ENCODE measurements around the gene TNFAIP3. TPM values are rescaled to one million over a fixed set of nuclear protein-coding genes. Genes with fewer than 3 reads are reported as not detected.
A peak's percentile ranks its signal among the peaks of the same experiment; 100 is the strongest.

The TNFAIP3 gene
- total and polyA plus RNA-seq, 2 experiments from 2014 or later: 73.4 to 141 TPM

- H3K27me3 ChIP-seq: no peaks in the 10 kb centered on the region
- H3K27ac ChIP-seq: peak overlapping the region; percentile 78
- peaks cover 2% of the 10 kb centered on the region for H3K79me2 ChIP-seq
- no peaks in the 10 kb centered on the region for H3K9me2 ChIP-seq (replicated peaks; ENCODE audit: insufficient read depth)
- no peak overlapping the region for H3K4me3 ChIP-seq
- H4K20me1 ChIP-seq (ENCODE audit: insufficient read depth, poor library complexity, severe bottlenecking): no peaks in the 10 kb centered on the region
- H3K4me1 ChIP-seq (ENCODE audit: insufficient read depth): peaks cover 30% of the 10 kb centered on the region
- H3K4me2 ChIP-seq: peak overlapping the region; percentile 54
- H2AFZ ChIP-seq: no peak overlapping the region
- no peak for DNase-seq (ENCODE audit: low spot score)
- no peaks in the 10 kb centered on the region for H3K36me3 ChIP-seq (replicated peaks; ENCODE audit: insufficient read depth, low read depth)
- no peaks in the 10 kb centered on the region for H3K9me3 ChIP-seq (ENCODE audit: low read depth)
- TF ChIP-seq EZH2 (IDR thresholded peaks at IDR 0.05; ENCODE audit: borderline replicate concordance) (no peak), CTCF (IDR thresholded peaks at IDR 0.05; ENCODE audit: poor library complexity) (no peak), EZH2phosphoT487 (IDR thresholded peaks at IDR 0.05; ENCODE audit: low read depth, severe bottlenecking, unreplicated experiment) (no peak)
- 42% methylated on average over 5 of the region's 5 CpGs for WGBS (ENCODE audit: low lambda C conversion rate, missing lambda C conversion rate)
These were observed 4.5 kb upstream of the TNFAIP3 start for GRCh38 chr6:137862419-137863090.

- H4K20me1 ChIP-seq (ENCODE audit: insufficient read depth, poor library complexity, severe bottlenecking): no peaks in the 10 kb centered on the region
- H3K4me1 ChIP-seq (ENCODE audit: insufficient read depth): peaks cover 30% of the 10 kb centered on the region
- no peaks in the 10 kb centered on the region for H3K9me3 ChIP-seq (ENCODE audit: low read depth)
- peak overlapping the region; percentile 54 for H3K4me2 ChIP-seq
- H3K4me3 ChIP-seq: no peak overlapping the region
- peaks cover 9% of the 10 kb centered on the region for H3K79me2 ChIP-seq
- TF ChIP-seq EZH2 (IDR thresholded peaks at IDR 0.05; ENCODE audit: borderline replicate concordance) (no peak), CTCF (IDR thresholded peaks at IDR 0.05; ENCODE audit: poor library complexity) (no peak), EZH2phosphoT487 (IDR thresholded peaks at IDR 0.05; ENCODE audit: low read depth, severe bottlenecking, unreplicated experiment) (no peak)
- no peaks in the 10 kb centered on the region for H3K36me3 ChIP-seq (replicated peaks; ENCODE audit: insufficient read depth, low read depth)
- no peak overlapping the region for H2AFZ ChIP-seq
- 62% methylated on average over 4 of the region's 4 CpGs for WGBS (ENCODE audit: low lambda C conversion rate, missing lambda C conversion rate)
- DNase-seq (ENCODE audit: low spot score): no peak
- H3K27ac ChIP-seq: peak overlapping the region; percentile 78
- H3K9me2 ChIP-seq (replicated peaks; ENCODE audit: insufficient read depth): no peaks in the 10 kb centered on the region
- H3K27me3 ChIP-seq: no peaks in the 10 kb centered on the region
These were observed 3.8 kb upstream of the TNFAIP3 start for GRCh38 chr6:137863091-137863797.

GRCh38 chr6:137864812-137865508 lies 2.1 kb upstream of the TNFAIP3 start:
- peak overlapping the region; percentile 93 for H3K27ac ChIP-seq
- H3K27me3 ChIP-seq: no peaks in the 10 kb centered on the region
- H4K20me1 ChIP-seq (ENCODE audit: insufficient read depth, poor library complexity, severe bottlenecking): no peaks in the 10 kb centered on the region
- no peak overlapping the region for H2AFZ ChIP-seq
- peaks cover 26% of the 10 kb centered on the region for H3K79me2 ChIP-seq
- WGBS (ENCODE audit: low lambda C conversion rate, missing lambda C conversion rate): 52% methylated on average over 4 of the region's 4 CpGs
- H3K9me3 ChIP-seq (ENCODE audit: low read depth): no peaks in the 10 kb centered on the region
- no peak for TF ChIP-seq EZH2phosphoT487 (IDR thresholded peaks at IDR 0.05; ENCODE audit: low read depth, severe bottlenecking, unreplicated experiment)
- TF ChIP-seq CTCF (IDR thresholded peaks at IDR 0.05; ENCODE audit: poor library complexity): peak; percentile 6
- H3K9me2 ChIP-seq (replicated peaks; ENCODE audit: insufficient read depth): no peaks in the 10 kb centered on the region
- H3K4me3 ChIP-seq: no peak overlapping the region
- H3K36me3 ChIP-seq (replicated peaks; ENCODE audit: insufficient read depth, low read depth): no peaks in the 10 kb centered on the region
- no peak for DNase-seq (ENCODE audit: low spot score)
- H3K4me1 ChIP-seq (ENCODE audit: insufficient read depth): peaks cover 30% of the 10 kb centered on the region
- peak overlapping the region; percentile 96 for H3K4me2 ChIP-seq

Measured in hepatocyte (in vitro differentiated cells).